A549 (cell line): ENCODE measurements around the gene SMIM44.

ENCODE experiments used
- BCL3 ChIP-seq: fragments of >200 bp; sonication (Bioruptor Twin); formaldehyde crosslinking; IDR thresholded peaks from 3 replicates; pipeline ENCODE4 v1.6.1; 2016
- BHLHE40 ChIP-seq: IDR thresholded peaks from 2 replicates; pipeline ENCODE4 v1.6.1; 2012; ENCODE audit warnings: low read depth, low read length, inconsistent platforms
- EHMT2 ChIP-seq: fragments of 200-600 bp; sonication (generic); IDR thresholded peaks from 2 replicates; pipeline ENCODE4 v1.6.1; 2016; ENCODE audit warnings: antibody characterized with exemption, low read depth, mild to moderate bottlenecking, moderate library complexity
- EP300 ChIP-seq, 2 experiments: fragments of >200 bp; sonication (Bioruptor Twin); formaldehyde crosslinking; IDR thresholded peaks; 2 replicates in 1 of 2; 3 replicates in 1 of 2; pipeline ENCODE4 v1.6.1; 2016 to 2017
- HDAC2 ChIP-seq: fragments of 200-600 bp; sonication (generic); IDR thresholded peaks from 2 replicates; pipeline ENCODE4 v1.6.1; 2016
- KDM1A ChIP-seq: fragments of 200-600 bp; sonication (generic); IDR thresholded peaks from 2 replicates; pipeline ENCODE4 v1.6.1; 2016; ENCODE audit warnings: low read depth, mild to moderate bottlenecking
- NPAS2 ChIP-seq: fragments of 250-450 bp; sonication (Bioruptor Pico); IDR thresholded peaks from 2 replicates; pipeline ENCODE4 v1.8.0; 2022; ENCODE audit warnings: mild to moderate bottlenecking, moderate library complexity, borderline replicate concordance
- POLR2A ChIP-seq: IDR thresholded peaks from 2 replicates; pipeline ENCODE4 v1.6.1; 2012; ENCODE audit warnings: mild to moderate bottlenecking, low read length
- REST ChIP-seq: fragments of 200-600 bp; sonication (generic); IDR thresholded peaks from 2 replicates; pipeline ENCODE4 v1.6.1; 2016; ENCODE audit warnings: antibody characterized with exemption, mild to moderate bottlenecking, moderate library complexity
- RFX5 ChIP-seq: fragments of 450-650 bp; IDR thresholded peaks from 2 replicates; pipeline ENCODE4 v1.7.1; 2014; ENCODE audit warnings: antibody characterized with exemption, mild to moderate bottlenecking, moderate library complexity
- TF ChIP-seq, protein P1 (sequence below): fragments of >200 bp; sonication (Bioruptor Twin); formaldehyde crosslinking; IDR thresholded peaks from 3 replicates; pipeline ENCODE4 v1.5.1; 2016
- TF ChIP-seq, protein P2 (sequence below): fragments of 250-450 bp; sonication (Bioruptor Pico); IDR thresholded peaks from 2 replicates; pipeline ENCODE4 v1.5.0; 2021; ENCODE audit warnings: mild to moderate bottlenecking, moderate library complexity, borderline replicate concordance

- TF ChIP-seq, protein P1, sequence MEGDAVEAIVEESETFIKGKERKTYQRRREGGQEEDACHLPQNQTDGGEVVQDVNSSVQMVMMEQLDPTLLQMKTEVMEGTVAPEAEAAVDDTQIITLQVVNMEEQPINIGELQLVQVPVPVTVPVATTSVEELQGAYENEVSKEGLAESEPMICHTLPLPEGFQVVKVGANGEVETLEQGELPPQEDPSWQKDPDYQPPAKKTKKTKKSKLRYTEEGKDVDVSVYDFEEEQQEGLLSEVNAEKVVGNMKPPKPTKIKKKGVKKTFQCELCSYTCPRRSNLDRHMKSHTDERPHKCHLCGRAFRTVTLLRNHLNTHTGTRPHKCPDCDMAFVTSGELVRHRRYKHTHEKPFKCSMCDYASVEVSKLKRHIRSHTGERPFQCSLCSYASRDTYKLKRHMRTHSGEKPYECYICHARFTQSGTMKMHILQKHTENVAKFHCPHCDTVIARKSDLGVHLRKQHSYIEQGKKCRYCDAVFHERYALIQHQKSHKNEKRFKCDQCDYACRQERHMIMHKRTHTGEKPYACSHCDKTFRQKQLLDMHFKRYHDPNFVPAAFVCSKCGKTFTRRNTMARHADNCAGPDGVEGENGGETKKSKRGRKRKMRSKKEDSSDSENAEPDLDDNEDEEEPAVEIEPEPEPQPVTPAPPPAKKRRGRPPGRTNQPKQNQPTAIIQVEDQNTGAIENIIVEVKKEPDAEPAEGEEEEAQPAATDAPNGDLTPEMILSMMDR = no peak
- TF ChIP-seq POLR2A (no peak), BCL3 (no peak), RFX5 (no peak), NPAS2 (CRISPR knock-in tag) (no peak), REST (no peak), EP300 (IDR thresholded peaks at IDR 0.05) (no peak), EHMT2 (no peak), KDM1A (no peak), HDAC2 (no peak), BHLHE40 (no peak)
- TF ChIP-seq, protein P2, sequence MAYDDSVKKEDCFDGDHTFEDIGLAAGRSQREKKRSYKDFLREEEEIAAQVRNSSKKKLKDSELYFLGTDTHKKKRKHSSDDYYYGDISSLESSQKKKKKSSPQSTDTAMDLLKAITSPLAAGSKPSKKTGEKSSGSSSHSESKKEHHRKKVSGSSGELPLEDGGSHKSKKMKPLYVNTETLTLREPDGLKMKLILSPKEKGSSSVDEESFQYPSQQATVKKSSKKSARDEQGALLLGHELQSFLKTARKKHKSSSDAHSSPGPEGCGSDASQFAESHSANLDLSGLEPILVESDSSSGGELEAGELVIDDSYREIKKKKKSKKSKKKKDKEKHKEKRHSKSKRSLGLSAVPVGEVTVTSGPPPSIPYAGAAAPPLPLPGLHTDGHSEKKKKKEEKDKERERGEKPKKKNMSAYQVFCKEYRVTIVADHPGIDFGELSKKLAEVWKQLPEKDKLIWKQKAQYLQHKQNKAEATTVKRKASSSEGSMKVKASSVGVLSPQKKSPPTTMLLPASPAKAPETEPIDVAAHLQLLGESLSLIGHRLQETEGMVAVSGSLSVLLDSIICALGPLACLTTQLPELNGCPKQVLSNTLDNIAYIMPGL (CRISPR knock-in tag) = no peak
These were observed 10.4 kb upstream of the SMIM44 start for GRCh38 chr19:3493651-3494050.
